Measurements from ENCODE around the gene MALRD1.

MALRD1 gene

DNA sequence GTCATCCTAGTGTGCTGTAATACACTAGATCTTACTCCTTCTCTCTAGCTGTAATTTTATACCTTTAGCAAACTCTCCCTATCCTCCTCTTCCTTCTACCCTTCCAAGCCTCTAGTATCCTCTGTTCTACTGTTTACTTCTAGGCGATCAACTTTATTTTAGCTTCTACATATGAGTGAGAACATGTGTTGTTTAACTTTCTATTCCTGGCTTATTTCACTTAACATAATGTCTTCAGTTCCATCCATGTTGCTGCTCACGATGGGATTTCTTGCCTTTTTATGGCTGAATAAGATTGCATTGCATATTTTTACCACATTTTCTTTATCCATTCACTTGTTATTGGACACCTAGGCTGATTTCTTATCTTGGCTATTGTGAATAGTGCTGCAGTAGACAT lies 318.6 kb downstream of the MALRD1 start:
- WGBS, result 95% methylated on average over 2 of the region's 2 CpGs
- Histone ChIP-seq H3K4me1 (ENCODE audit: insufficient read depth, low read length) (no peaks in the 10 kb centered on the region), H3K9me3 (ENCODE audit: insufficient read depth, low read depth, low read length) (no peaks in the 10 kb centered on the region), H3K9ac (ENCODE audit: low read depth, low read length) (no peak overlapping the region), H3K36me3 (ENCODE audit: insufficient read depth, low read length) (no peaks in the 10 kb centered on the region), H3K4me3 (ENCODE audit: low read length) (no peak overlapping the region), H3K27me3 (ENCODE audit: insufficient read depth, low read length) (no peaks in the 10 kb centered on the region), H3K27ac (ENCODE audit: low read depth, low read length) (no peak overlapping the region)

DNA sequence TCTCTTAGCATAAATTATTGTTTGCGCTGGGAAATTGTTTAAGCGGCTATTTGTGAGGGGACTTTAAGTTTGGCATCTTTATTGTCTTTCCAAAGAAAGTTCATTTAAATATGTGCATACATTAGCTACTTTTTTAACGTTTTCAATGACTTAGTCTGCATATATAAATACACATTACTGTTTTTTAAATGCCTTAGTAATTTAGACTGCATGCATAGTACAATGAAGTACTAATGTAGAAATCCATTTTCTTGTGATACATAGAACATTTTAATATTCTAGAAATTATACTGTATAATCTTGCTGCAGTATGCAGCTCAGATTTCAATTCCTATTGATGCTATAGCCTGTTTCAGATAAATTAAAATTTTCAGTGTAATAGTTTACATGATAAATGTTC lies 325.4 kb downstream of the MALRD1 start:
- no peak overlapping the region for H3K4me3 ChIP-seq (ENCODE audit: low read length)
- H3K27ac ChIP-seq (ENCODE audit: low read depth, low read length), result no peak overlapping the region; the same call in 1 of the 2 replicates
- H3K9me3 ChIP-seq (ENCODE audit: insufficient read depth, low read depth, low read length), result no peaks in the 10 kb centered on the region
- WGBS, result no CpG with 5 or more reads among the region's 3 CpGs
- no peaks in the 10 kb centered on the region for H3K36me3 ChIP-seq (ENCODE audit: insufficient read depth, low read length)
- peaks cover 12% of the 10 kb centered on the region for H3K4me1 ChIP-seq (ENCODE audit: insufficient read depth, low read length)
- no peaks in the 10 kb centered on the region for H3K27me3 ChIP-seq (ENCODE audit: insufficient read depth, low read length)
- H3K9ac ChIP-seq (ENCODE audit: low read depth, low read length), result no peak overlapping the region

DNA sequence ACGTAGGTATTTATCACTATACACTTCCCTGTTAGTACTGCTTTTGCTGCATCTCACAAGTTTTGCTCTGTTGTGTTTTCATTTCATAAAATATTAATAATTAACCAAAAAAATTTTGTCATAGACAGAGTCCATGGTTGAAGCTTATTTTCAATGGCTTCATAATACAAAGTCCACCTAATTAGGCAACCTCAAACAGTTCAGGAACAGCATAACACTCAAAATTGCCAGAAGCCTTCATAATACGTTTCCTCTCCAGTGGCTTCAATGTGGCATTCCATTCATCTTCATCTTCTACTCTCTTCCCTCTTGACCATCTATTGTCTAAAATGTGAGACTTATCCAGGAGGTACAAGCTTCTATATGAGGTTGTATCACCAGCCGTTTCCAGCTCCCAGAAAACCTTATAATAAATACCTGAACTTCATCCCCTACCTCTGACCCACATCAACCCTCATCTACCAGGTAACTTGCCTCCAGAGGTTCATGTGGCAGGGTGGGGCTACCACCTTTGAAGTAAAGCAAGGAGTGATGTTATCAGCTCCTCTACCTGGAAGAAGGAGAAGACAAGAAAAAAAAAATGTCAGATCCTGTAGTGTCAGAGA lies 337.3 kb downstream of the MALRD1 start:
- Histone ChIP-seq H3K4me3 (ENCODE audit: low read length) (no peak overlapping the region), H3K4me1 (ENCODE audit: insufficient read depth, low read length) (no peaks in the 10 kb centered on the region), H3K36me3 (ENCODE audit: insufficient read depth, low read length) (no peaks in the 10 kb centered on the region), H3K9me3 (ENCODE audit: insufficient read depth, low read depth, low read length) (no peaks in the 10 kb centered on the region), H3K9ac (ENCODE audit: low read depth, low read length) (no peak overlapping the region), H3K27me3 (ENCODE audit: insufficient read depth, low read length) (no peaks in the 10 kb centered on the region), H3K27ac (ENCODE audit: low read depth, low read length) (no peak overlapping the region)
- WGBS, result 95% methylated on average over 2 of the region's 3 CpGs

DNA sequence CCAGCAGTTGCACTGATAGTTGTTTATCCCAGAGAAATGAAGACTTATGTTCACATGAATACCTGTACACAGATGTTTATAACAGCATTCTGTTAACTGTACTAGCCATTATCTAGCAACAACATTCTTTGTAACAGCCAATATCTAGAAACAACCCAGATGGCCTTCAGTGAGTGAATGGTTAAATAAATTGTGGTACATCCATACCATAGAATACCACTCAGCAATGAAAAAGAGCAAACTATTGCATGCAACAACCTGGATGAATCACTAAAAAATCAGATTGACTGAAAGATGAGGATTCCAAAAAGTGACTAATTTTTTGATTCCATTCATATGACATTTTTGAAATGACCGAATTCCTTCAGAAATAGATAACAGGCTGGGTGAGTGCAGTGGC lies 360.3 kb downstream of the MALRD1 start:
- Histone ChIP-seq H3K9me3 (ENCODE audit: insufficient read depth, low read depth, low read length) (0 out of 2 replicates have a peak, but pooled peaks cover 6% of the 10 kb centered on the region), H3K4me3 (ENCODE audit: low read length) (no peak overlapping the region), H3K9ac (ENCODE audit: low read depth, low read length) (no peak overlapping the region), H3K4me1 (ENCODE audit: insufficient read depth, low read length) (no peaks in the 10 kb centered on the region), H3K27me3 (ENCODE audit: insufficient read depth, low read length) (no peaks in the 10 kb centered on the region), H3K27ac (ENCODE audit: low read depth, low read length) (no peak overlapping the region), H3K36me3 (ENCODE audit: insufficient read depth, low read length) (no peaks in the 10 kb centered on the region)
- 100% methylated on average over 1 of the region's 1 CpG for WGBS

DNA sequence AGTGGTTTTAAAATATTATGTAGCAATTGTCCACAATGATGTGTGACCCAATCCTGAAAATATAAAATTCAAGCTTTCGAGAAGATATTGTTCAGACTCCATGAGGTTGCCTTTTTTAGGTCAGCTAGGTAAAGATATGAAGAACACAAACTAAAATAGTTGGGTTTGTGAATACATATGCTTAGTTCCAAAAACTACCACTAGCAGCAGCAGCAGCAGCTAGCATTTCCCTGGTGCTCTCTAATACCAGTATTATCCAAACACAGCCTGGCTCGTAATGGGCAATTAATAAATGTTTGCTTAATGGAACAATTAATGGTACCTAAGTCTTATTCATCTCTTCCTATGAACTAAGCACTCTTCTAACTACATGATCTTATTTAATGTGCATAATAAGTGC lies 362.5 kb downstream of the MALRD1 start:
- Histone ChIP-seq H3K9me3 (ENCODE audit: insufficient read depth, low read depth, low read length) (0 out of 2 replicates have a peak, but pooled peaks cover 6% of the 10 kb centered on the region), H3K9ac (ENCODE audit: low read depth, low read length) (no peak overlapping the region), H3K27ac (ENCODE audit: low read depth, low read length) (no peak overlapping the region), H3K36me3 (ENCODE audit: insufficient read depth, low read length) (no peaks in the 10 kb centered on the region), H3K27me3 (ENCODE audit: insufficient read depth, low read length) (no peaks in the 10 kb centered on the region), H3K4me3 (ENCODE audit: low read length) (no peak overlapping the region), H3K4me1 (ENCODE audit: insufficient read depth, low read length) (peaks cover 10% of the 10 kb centered on the region)
- 87% methylated on average over 1 of the region's 2 CpGs for WGBS

DNA sequence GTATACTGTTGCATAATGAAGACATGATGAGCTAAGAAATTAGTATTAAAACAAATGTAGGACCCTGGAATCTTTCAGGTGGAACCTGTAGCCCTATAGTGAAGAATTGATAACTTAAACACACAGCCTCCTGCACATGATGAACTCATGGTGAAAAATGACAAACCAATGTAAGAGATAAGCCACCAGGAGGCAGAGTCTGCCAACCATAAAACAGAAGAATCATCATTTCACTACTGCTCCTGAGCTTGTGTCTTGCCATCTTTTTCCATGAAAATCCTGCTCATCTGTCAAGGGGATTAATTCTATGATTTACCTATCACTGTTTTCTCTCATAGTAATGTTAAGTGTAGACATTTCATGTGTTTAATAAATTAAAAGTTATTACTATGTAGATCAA lies 363.9 kb downstream of the MALRD1 start:
- Histone ChIP-seq H3K27me3 (ENCODE audit: insufficient read depth, low read length) (no peaks in the 10 kb centered on the region), H3K9ac (ENCODE audit: low read depth, low read length) (no peak overlapping the region)

DNA sequence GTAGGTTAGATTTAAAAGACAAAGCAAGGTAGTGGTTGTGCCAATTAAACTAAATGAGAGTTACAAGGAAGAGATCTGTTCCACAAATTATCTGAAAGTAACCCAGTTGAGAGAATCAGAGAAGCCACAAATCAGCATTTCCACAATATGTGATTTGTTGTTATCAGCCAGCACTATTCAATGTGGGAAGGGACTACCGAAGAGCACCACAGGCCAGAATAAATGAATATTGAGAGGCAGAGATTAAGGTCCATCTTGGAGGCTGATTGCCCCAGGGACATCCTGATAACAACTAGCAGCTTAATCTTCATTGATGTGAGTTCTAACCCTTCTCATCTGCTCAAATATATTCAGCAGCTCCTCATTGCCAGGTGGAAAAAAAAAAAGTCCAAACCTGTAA lies 367.6 kb downstream of the MALRD1 start:
- no peak overlapping the region for H3K4me3 ChIP-seq (ENCODE audit: low read length)
- no peaks in the 10 kb centered on the region for H3K9me3 ChIP-seq (ENCODE audit: insufficient read depth, low read depth, low read length)
- peak overlapping the region; percentile 35; the same call in 1 of the 2 replicates for H3K27ac ChIP-seq (ENCODE audit: low read depth, low read length)
- peaks cover 39% of the 10 kb centered on the region for H3K4me1 ChIP-seq (ENCODE audit: insufficient read depth, low read length)
- 0% methylated on average over 1 of the region's 1 CpG for WGBS
- H3K27me3 ChIP-seq (ENCODE audit: insufficient read depth, low read length), result no peaks in the 10 kb centered on the region
- H3K36me3 ChIP-seq (ENCODE audit: insufficient read depth, low read length), result no peaks in the 10 kb centered on the region
- H3K9ac ChIP-seq (ENCODE audit: low read depth, low read length), result no peak overlapping the region

More for the DNA sequence above, 363.9 kb downstream of the MALRD1 start:
- H3K9me3 ChIP-seq (ENCODE audit: insufficient read depth, low read depth, low read length), result 0 out of 2 replicates have a peak, but pooled peaks cover 6% of the 10 kb centered on the region
- H3K4me1 ChIP-seq (ENCODE audit: insufficient read depth, low read length), result peaks cover 24% of the 10 kb centered on the region
- no peak overlapping the region for H3K4me3 ChIP-seq (ENCODE audit: low read length)
- H3K27ac ChIP-seq (ENCODE audit: low read depth, low read length), result no peak overlapping the region
- no peaks in the 10 kb centered on the region for H3K36me3 ChIP-seq (ENCODE audit: insufficient read depth, low read length)

DNA sequence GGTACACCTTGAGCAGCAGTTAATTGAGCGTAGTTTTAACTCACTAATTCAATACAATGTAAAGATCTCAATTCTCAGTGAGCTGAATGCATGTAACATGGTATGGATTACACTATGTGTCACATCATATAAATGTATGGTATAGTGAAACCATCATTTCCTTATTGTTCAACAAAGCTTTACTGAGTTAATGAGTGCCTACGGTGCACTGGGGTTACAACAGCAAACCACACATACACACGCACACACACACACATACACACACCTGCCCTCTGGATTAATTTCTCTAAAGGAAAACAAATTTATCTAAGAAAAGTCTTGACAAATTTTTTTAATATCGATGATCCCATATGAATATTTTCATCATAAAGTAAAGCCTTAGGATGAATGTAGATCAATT lies 369.1 kb downstream of the MALRD1 start:
- 82% methylated on average over 3 of the region's 4 CpGs for WGBS
- Histone ChIP-seq H3K9ac (ENCODE audit: low read depth, low read length) (no peak overlapping the region), H3K9me3 (ENCODE audit: insufficient read depth, low read depth, low read length) (no peaks in the 10 kb centered on the region), H3K27me3 (ENCODE audit: insufficient read depth, low read length) (no peaks in the 10 kb centered on the region), H3K4me3 (ENCODE audit: low read length) (no peak overlapping the region), H3K4me1 (ENCODE audit: insufficient read depth, low read length) (peaks cover 50% of the 10 kb centered on the region), H3K36me3 (ENCODE audit: insufficient read depth, low read length) (no peaks in the 10 kb centered on the region), H3K27ac (ENCODE audit: low read depth, low read length) (no peak overlapping the region)

DNA sequence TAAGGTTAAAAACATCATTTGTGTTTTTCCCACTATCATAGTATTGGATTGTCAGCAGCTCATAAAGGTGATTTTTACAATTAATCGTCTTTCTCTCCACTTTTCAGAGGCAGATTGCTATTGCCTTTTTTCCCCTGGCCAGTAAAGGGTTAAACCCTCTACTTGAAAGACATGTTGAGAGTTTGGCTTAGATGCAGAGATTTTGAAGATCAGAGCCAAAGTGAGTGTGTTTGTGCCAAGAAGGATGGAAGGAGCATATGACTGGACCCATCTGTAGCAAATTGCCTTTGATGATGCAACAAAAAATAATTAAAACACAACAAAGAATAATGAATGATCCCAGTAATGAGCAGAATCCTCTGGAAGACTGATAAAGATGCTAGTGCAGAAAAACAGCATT lies 373.1 kb downstream of the MALRD1 start:
- H3K9ac ChIP-seq (ENCODE audit: low read depth, low read length), result no peak overlapping the region
- H3K27me3 ChIP-seq (ENCODE audit: insufficient read depth, low read length), result no peaks in the 10 kb centered on the region
- peaks cover 42% of the 10 kb centered on the region for H3K4me1 ChIP-seq (ENCODE audit: insufficient read depth, low read length)
- no peaks in the 10 kb centered on the region for H3K36me3 ChIP-seq (ENCODE audit: insufficient read depth, low read length)
- WGBS, result 88% methylated on average over 1 of the region's 1 CpG
- no peak overlapping the region for H3K27ac ChIP-seq (ENCODE audit: low read depth, low read length)
- no peaks in the 10 kb centered on the region for H3K9me3 ChIP-seq (ENCODE audit: insufficient read depth, low read depth, low read length)
- no peak overlapping the region for H3K4me3 ChIP-seq (ENCODE audit: low read length)

DNA sequence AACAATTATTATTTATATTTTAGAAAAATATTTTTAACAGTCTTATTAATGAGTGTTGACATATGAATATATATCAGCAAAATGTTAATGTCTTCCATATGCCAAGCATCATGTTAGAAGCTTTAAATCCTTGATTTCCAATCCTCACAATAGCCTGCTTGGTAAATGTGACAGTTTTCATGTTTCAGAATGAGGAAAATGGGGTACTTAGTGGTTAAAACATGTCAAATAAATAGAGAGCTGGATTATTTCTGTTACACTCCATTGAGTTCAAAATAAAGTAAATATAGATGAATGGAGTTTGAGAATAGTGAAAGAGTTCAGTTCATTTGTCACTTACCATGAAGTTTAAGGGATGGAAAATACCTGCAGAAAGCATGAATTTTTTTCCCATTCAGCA lies 377.4 kb downstream of the MALRD1 start:
- no peaks in the 10 kb centered on the region for H3K36me3 ChIP-seq (ENCODE audit: insufficient read depth, low read length)
- no peak overlapping the region for H3K9ac ChIP-seq (ENCODE audit: low read depth, low read length)
- no peaks in the 10 kb centered on the region for H3K27me3 ChIP-seq (ENCODE audit: insufficient read depth, low read length)
- peaks cover 20% of the 10 kb centered on the region for H3K4me1 ChIP-seq (ENCODE audit: insufficient read depth, low read length)
- H3K27ac ChIP-seq (ENCODE audit: low read depth, low read length), result no peak overlapping the region
- H3K4me3 ChIP-seq (ENCODE audit: low read length), result no peak overlapping the region
- H3K9me3 ChIP-seq (ENCODE audit: insufficient read depth, low read depth, low read length), result no peaks in the 10 kb centered on the region

DNA sequence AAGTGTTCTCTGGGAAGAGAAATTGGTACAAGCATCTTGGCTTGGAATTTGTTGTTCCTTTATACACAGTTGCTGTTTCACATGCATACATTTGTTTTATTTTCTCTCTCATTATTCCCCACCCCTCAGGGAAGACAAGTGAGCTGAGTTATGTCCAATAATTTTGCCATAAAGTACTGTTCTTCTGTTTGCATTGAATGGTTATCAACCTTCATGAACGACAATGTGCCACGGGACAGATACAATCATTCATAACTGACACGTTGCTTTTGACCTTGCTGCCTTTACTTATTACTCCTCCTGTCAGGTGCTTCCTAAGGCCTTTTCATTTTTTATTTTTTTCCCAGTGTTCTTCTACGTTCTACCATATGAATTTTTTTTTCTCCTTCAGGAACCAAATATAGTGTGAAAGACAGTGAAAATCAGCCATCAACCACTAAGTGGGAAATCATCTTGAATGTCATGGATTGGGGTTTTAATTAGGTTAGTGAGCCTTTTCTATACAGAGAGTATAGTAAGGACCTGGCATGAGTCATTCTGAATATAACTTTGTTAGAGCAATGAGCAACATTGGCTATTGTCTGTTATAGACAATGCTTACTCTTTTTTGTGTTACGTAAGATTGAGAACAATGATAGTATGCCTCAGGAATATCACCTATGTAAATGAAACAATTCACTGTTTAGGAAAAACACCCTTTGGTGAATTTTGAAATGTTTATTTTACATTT lies 383.2 kb downstream of the MALRD1 start:
- Histone ChIP-seq H3K27me3 (ENCODE audit: insufficient read depth, low read length) (no peaks in the 10 kb centered on the region), H3K4me3 (ENCODE audit: low read length) (no peak overlapping the region)
- WGBS, result 87% methylated on average over 5 of the region's 5 CpGs

More for the DNA sequence above, 383.2 kb downstream of the MALRD1 start:
- H3K9me3 ChIP-seq (ENCODE audit: insufficient read depth, low read depth, low read length), result no peaks in the 10 kb centered on the region
- H3K36me3 ChIP-seq (ENCODE audit: insufficient read depth, low read length), result no peaks in the 10 kb centered on the region
- H3K27ac ChIP-seq (ENCODE audit: low read depth, low read length), result no peak overlapping the region
- H3K4me1 ChIP-seq (ENCODE audit: insufficient read depth, low read length), result no peaks in the 10 kb centered on the region
- no peak overlapping the region for H3K9ac ChIP-seq (ENCODE audit: low read depth, low read length)
